ENCODE results near the gene FEZF1. TPM values are rescaled to one million over a fixed set of nuclear protein-coding genes. Genes with fewer than 3 reads are reported as not detected.

FEZF1 gene
- total and polyA plus RNA-seq, 2 of the 13 experiments (the other 11 are each of a cell fraction or from before 2014, with no cell fraction given), result not detected

DNA sequence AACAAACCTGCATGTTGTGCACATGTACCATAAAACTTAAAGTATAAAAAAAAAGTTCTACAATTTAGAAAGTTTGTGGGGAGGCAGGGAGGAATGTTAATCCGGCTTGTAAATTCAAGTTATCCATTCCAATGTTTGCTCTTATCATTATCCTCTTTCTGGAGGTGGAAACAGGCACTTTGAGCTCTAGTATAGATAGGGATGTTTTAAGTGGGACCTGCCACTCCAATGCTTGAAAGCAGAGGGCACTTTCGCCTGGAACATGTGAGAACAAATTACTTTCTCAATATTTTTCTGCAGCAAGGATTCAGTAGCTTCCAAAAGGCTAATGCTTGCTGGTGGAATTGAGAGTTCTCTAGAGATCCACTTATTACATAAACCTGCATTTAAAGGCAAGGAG is 45.6 kb downstream of the FEZF1 start:
- DNase-seq (ENCODE audit: low spot score), result no peak
- WGBS (ENCODE audit: low lambda C conversion rate), result 4% methylated on average over 2 of the region's 2 CpGs
- TF ChIP-seq NRL (CRISPR knock-in tag; IDR thresholded peaks at IDR 0.05; ENCODE audit: borderline replicate concordance), result no peak
- TF ChIP-seq ZNF772 (CRISPR knock-in tag; IDR thresholded peaks at IDR 0.05), result no peak
- no peak for TF ChIP-seq NFIB (CRISPR knock-in tag; IDR thresholded peaks at IDR 0.05; ENCODE audit: borderline replicate concordance)
- TF ChIP-seq ZNF616 (CRISPR knock-in tag; IDR thresholded peaks at IDR 0.05; ENCODE audit: low read depth), result no peak
- TF ChIP-seq, protein P1, sequence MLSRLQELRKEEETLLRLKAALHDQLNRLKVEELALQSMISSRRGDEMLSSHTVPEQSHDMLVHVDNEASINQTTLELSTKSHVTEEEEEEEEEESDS (CRISPR knock-in tag; IDR thresholded peaks at IDR 0.05; ENCODE audit: borderline replicate concordance), result no peak
- TF ChIP-seq IRF2 (CRISPR knock-in tag; IDR thresholded peaks at IDR 0.05), result no peak
- no peak for TF ChIP-seq KMT2B (CRISPR knock-in tag; IDR thresholded peaks at IDR 0.05)
- TF ChIP-seq ZFX (CRISPR knock-in tag; IDR thresholded peaks at IDR 0.05; ENCODE audit: low read depth), result no peak
- TF ChIP-seq, protein P2, sequence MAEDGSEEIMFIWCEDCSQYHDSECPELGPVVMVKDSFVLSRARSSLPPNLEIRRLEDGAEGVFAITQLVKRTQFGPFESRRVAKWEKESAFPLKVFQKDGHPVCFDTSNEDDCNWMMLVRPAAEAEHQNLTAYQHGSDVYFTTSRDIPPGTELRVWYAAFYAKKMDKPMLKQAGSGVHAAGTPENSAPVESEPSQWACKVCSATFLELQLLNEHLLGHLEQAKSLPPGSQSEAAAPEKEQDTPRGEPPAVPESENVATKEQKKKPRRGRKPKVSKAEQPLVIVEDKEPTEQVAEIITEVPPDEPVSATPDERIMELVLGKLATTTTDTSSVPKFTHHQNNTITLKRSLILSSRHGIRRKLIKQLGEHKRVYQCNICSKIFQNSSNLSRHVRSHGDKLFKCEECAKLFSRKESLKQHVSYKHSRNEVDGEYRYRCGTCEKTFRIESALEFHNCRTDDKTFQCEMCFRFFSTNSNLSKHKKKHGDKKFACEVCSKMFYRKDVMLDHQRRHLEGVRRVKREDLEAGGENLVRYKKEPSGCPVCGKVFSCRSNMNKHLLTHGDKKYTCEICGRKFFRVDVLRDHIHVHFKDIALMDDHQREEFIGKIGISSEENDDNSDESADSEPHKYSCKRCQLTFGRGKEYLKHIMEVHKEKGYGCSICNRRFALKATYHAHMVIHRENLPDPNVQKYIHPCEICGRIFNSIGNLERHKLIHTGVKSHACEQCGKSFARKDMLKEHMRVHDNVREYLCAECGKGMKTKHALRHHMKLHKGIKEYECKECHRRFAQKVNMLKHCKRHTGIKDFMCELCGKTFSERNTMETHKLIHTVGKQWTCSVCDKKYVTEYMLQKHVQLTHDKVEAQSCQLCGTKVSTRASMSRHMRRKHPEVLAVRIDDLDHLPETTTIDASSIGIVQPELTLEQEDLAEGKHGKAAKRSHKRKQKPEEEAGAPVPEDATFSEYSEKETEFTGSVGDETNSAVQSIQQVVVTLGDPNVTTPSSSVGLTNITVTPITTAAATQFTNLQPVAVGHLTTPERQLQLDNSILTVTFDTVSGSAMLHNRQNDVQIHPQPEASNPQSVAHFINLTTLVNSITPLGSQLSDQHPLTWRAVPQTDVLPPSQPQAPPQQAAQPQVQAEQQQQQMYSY (CRISPR knock-in tag; IDR thresholded peaks at IDR 0.05), result no peak
- TF ChIP-seq HDAC2 (CRISPR knock-in tag; IDR thresholded peaks at IDR 0.05), result no peak
- TF ChIP-seq GFI1 (CRISPR knock-in tag; IDR thresholded peaks at IDR 0.05; ENCODE audit: borderline replicate concordance), result no peak
- TF ChIP-seq MLLT10 (CRISPR knock-in tag; IDR thresholded peaks at IDR 0.05), result no peak
- no peak for TF ChIP-seq EZH2 (conservative IDR thresholded peaks at IDR 0.05; ENCODE audit: low read depth, low read length)
- peaks cover 0 to 6% of the 10 kb centered on the region in 2 experiments; a peak in 3 of 5 replicates for H3K27me3 ChIP-seq (ENCODE audit: control insufficient read depth in 1 of 2, insufficient read depth in 2 of 2, low read length in 2 of 2)
- ChIA-PET CTCF (ENCODE audit: low intra/inter-chr PET ratio, low total read pairs) (no interaction called here), POLR2A (no interaction called here)
- no peak overlapping the region for H2AFZ ChIP-seq (ENCODE audit: low read length)
- intact Hi-C loops (cut with micrococcal nuclease; ENCODE audit: unreplicated experiment), result no loop called here
- FAIRE-seq, result no peak
- H3K4me3 ChIP-seq (replicated peaks in 1 of 3; ENCODE audit: insufficient read depth in 1 of 3, low read depth in 2 of 3, low read length in 3 of 3), result no peak overlapping the region
- no peak overlapping the region for H3K4me2 ChIP-seq (ENCODE audit: low read depth, low read length)
- H3K4me1 ChIP-seq (ENCODE audit: insufficient read depth, low read length), result no peaks in the 10 kb centered on the region
- no peaks in the 10 kb centered on the region for H4K20me1 ChIP-seq (ENCODE audit: insufficient read depth, low read length)
- no peaks in the 10 kb centered on the region for H3K79me2 ChIP-seq (ENCODE audit: insufficient read depth, low read length)
- no TSS peak for BruUV-seq (replicated peaks)
- ATAC-seq, result no peak
- no peaks in the 10 kb centered on the region for H3K9me3 ChIP-seq (ENCODE audit: low read length)
- no peaks in the 10 kb centered on the region for H3K36me3 ChIP-seq (replicated peaks in 1 of 2; ENCODE audit: control insufficient read depth in 1 of 2, insufficient read depth in 2 of 2, low read length in 2 of 2)
- in situ Hi-C loops (cut with HindIII; ENCODE audit: extremely low pct_ligation_motif_present, low pct_unique_long_range_greater_than_20kb), result no loop called here
- no peak overlapping the region for H3K27ac ChIP-seq (ENCODE audit: extremely low read length, insufficient read depth, low read length)
- no peak overlapping the region for H3K9ac ChIP-seq (ENCODE audit: insufficient read depth, low read depth, low read length)

Data from HepG2 (cell line).